ENCODE measurements around the gene ATXN1. TPM values are rescaled to one million over a fixed set of nuclear protein-coding genes. Genes with fewer than 3 reads are reported as not detected.

The ATXN1 gene
- total and polyA plus RNA-seq, 2 experiments from 2014 or later = 4.8 to 9.1 TPM

DNA sequence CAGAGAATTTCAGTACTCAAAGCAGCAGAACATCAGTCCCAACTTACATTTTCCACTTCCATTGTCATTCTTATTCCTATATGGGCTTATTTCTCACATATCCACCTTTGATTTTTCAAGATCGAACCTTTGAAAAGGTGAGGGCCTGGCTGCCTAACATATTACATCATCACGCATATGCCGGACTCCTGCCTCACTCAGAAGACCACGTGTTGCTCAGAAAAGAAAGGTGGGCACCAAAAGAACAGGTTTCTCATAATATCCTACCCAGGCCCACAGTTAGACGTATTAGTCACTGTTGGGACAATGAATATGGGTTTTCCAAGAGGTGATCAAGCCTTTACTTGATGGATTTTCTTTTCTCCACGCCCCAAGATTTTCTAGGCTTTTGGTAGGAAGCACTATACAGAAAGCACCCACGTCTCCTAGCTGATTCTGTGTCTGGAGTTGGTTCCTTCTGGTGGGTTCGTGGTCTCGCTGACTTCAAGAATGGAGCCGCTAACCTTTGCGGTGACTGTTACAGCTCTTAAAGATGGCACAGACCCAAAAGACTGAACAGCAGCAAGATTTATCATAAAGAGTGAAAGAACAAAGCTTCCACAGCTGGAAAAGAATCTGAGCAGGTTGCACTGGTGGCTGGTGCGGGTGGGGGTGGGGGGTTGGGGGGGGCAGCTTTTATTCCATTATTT is 168.9 kb downstream of the ATXN1 start:
- Histone ChIP-seq H2AFZ (no peak overlapping the region), H3K27ac (ENCODE audit: low read depth) (no peak overlapping the region), H3K4me3 (no peak overlapping the region), H3K4me2 (no peak overlapping the region), H3K4me1 (ENCODE audit: insufficient read depth) (peaks cover 5% of the 10 kb centered on the region; the same call in 1 of the 2 replicates), H3K79me2 (replicated peaks; ENCODE audit: insufficient read depth) (no peaks in the 10 kb centered on the region), H4K20me1 (replicated peaks; ENCODE audit: insufficient read depth) (no peaks in the 10 kb centered on the region), H3K9me2 (ENCODE audit: insufficient read depth) (no peaks in the 10 kb centered on the region), H3K27me3 (ENCODE audit: insufficient read depth) (no peaks in the 10 kb centered on the region), H3K36me3 (ENCODE audit: insufficient read depth) (no peaks in the 10 kb centered on the region), H3F3A (replicated peaks; ENCODE audit: low read depth) (no peaks in the 10 kb centered on the region)
- H3K27ac Mint-ChIP-seq = no peak overlapping the region
- H3K4me1 Mint-ChIP-seq = peaks cover 6% of the 10 kb centered on the region
- DNase-seq (ENCODE audit: low spot score) (no peak), ATAC-seq (no peak)
- TF ChIP-seq NANOG (IDR thresholded peaks at IDR 0.05; ENCODE audit: borderline replicate concordance) = no peak
- no peak for TF ChIP-seq ZNF331 (CRISPR knock-in tag; IDR thresholded peaks at IDR 0.05; ENCODE audit: low read depth)
- no peaks in the 10 kb centered on the region for H3K36me3 Mint-ChIP-seq (ENCODE audit: low read depth)
- H3K27me3 Mint-ChIP-seq (ENCODE audit: insufficient read depth, low read depth, poor library complexity) = no peaks in the 10 kb centered on the region
- H3K4me3 Mint-ChIP-seq = no peak overlapping the region
- H3K9me3 Mint-ChIP-seq = no peaks in the 10 kb centered on the region; the same call in 2 of the 3 replicates

DNA sequence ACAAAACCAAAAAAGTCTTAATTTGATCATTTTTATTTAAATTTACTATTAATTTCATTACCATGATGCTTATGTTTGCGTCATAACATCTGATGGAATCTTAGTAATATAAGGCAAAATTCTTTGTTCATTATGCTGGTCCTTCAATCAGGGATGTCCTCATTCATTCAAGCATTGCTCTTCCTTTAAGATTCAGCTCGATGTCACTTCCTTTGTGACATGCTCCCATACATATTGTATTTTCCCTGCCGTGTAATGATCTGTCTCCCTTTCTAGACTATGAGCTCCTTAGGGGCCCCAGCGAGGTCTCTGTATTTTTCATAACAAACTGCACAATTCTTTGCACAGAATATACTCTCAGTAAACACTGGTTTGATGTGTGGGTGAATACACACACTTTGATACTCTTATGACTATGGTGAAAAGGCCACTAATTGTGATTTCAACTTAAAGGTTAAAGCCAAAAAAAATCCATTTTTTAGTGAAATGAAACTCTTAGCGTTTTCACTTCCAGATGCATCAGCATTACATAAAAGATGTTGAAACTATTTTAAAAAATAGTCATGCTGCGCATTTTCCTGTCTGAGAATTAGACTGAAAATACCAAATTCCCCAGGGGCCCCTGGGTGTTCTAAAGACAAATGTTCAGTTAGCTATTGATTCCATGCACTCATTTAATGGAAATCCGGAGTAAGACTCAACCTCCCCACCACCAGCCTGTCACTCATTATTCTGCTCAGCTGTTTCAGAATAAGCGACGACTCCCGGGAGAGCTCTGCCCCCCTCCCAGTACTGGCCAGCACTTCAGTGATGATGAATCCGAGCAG is 169.7 kb downstream of the ATXN1 start:
- Histone ChIP-seq H4K20me1 (replicated peaks; ENCODE audit: insufficient read depth) (no peaks in the 10 kb centered on the region), H3K4me1 (ENCODE audit: insufficient read depth) (peaks cover under 1% of the 10 kb centered on the region; the same call in 1 of the 2 replicates), H3F3A (replicated peaks; ENCODE audit: low read depth) (no peaks in the 10 kb centered on the region), H3K79me2 (replicated peaks; ENCODE audit: insufficient read depth) (no peaks in the 10 kb centered on the region), H3K27ac (ENCODE audit: low read depth) (no peak overlapping the region), H3K27me3 (ENCODE audit: insufficient read depth) (no peaks in the 10 kb centered on the region), H3K4me2 (no peak overlapping the region), H3K36me3 (ENCODE audit: insufficient read depth) (no peaks in the 10 kb centered on the region), H2AFZ (no peak overlapping the region), H3K9me2 (ENCODE audit: insufficient read depth) (no peaks in the 10 kb centered on the region), H3K4me3 (no peak overlapping the region)
- H3K9me3 Mint-ChIP-seq = no peaks in the 10 kb centered on the region; the same call in 2 of the 3 replicates
- H3K4me3 Mint-ChIP-seq = no peak overlapping the region
- H3K27ac Mint-ChIP-seq = no peak overlapping the region
- H3K27me3 Mint-ChIP-seq (ENCODE audit: insufficient read depth, low read depth, poor library complexity) = no peaks in the 10 kb centered on the region
- ATAC-seq (no peak), DNase-seq (ENCODE audit: low spot score) (no peak)
- TF ChIP-seq CREB1 (CRISPR knock-in tag; IDR thresholded peaks at IDR 0.05; ENCODE audit: low read depth) (no peak), STAT1 (IDR thresholded peaks at IDR 0.05; ENCODE audit: unreplicated experiment) (no peak), EZH2 (IDR thresholded peaks at IDR 0.05; ENCODE audit: low read depth, unreplicated experiment) (no peak), NANOG (IDR thresholded peaks at IDR 0.05; ENCODE audit: borderline replicate concordance) (no peak)
- TF ChIP-seq, protein P1, sequence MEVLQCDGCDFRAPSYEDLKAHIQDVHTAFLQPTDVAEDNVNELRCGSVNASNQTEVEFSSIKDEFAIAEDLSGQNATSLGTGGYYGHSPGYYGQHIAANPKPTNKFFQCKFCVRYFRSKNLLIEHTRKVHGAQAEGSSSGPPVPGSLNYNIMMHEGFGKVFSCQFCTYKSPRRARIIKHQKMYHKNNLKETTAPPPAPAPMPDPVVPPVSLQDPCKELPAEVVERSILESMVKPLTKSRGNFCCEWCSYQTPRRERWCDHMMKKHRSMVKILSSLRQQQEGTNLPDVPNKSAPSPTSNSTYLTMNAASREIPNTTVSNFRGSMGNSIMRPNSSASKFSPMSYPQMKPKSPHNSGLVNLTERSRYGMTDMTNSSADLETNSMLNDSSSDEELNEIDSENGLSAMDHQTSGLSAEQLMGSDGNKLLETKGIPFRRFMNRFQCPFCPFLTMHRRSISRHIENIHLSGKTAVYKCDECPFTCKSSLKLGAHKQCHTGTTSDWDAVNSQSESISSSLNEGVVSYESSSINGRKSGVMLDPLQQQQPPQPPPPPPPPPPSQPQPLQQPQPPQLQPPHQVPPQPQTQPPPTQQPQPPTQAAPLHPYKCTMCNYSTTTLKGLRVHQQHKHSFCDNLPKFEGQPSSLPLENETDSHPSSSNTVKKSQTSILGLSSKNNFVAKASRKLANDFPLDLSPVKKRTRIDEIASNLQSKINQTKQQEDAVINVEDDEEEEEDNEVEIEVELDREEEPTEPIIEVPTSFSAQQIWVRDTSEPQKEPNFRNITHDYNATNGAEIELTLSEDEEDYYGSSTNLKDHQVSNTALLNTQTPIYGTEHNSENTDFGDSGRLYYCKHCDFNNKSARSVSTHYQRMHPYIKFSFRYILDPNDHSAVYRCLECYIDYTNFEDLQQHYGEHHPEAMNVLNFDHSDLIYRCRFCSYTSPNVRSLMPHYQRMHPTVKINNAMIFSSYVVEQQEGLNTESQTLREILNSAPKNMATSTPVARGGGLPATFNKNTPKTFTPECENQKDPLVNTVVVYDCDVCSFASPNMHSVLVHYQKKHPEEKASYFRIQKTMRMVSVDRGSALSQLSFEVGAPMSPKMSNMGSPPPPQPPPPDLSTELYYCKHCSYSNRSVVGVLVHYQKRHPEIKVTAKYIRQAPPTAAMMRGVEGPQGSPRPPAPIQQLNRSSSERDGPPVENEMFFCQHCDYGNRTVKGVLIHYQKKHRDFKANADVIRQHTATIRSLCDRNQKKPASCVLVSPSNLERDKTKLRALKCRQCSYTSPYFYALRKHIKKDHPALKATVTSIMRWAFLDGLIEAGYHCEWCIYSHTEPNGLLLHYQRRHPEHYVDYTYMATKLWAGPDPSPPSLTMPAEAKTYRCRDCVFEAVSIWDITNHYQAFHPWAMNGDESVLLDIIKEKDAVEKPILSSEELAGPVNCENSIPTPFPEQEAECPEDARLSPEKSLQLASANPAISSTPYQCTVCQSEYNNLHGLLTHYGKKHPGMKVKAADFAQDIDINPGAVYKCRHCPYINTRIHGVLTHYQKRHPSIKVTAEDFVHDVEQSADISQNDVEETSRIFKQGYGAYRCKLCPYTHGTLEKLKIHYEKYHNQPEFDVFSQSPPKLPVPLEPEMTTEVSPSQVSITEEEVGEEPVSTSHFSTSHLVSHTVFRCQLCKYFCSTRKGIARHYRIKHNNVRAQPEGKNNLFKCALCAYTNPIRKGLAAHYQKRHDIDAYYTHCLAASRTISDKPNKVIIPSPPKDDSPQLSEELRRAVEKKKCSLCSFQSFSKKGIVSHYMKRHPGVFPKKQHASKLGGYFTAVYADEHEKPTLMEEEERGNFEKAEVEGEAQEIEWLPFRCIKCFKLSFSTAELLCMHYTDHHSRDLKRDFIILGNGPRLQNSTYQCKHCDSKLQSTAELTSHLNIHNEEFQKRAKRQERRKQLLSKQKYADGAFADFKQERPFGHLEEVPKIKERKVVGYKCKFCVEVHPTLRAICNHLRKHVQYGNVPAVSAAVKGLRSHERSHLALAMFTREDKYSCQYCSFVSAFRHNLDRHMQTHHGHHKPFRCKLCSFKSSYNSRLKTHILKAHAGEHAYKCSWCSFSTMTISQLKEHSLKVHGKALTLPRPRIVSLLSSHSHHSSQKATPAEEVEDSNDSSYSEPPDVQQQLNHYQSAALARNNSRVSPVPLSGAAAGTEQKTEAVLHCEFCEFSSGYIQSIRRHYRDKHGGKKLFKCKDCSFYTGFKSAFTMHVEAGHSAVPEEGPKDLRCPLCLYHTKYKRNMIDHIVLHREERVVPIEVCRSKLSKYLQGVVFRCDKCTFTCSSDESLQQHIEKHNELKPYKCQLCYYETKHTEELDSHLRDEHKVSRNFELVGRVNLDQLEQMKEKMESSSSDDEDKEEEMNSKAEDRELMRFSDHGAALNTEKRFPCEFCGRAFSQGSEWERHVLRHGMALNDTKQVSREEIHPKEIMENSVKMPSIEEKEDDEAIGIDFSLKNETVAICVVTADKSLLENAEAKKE (CRISPR knock-in tag; IDR thresholded peaks at IDR 0.05) = no peak
- H3K36me3 Mint-ChIP-seq (ENCODE audit: low read depth) = no peaks in the 10 kb centered on the region
- peaks cover 1% of the 10 kb centered on the region for H3K4me1 Mint-ChIP-seq

Data from GM23338 (cell line).